NCI-H1417 (cell line): Measurements from ENCODE around the gene AP3D1.
"Not testable (repeated sequence)": the region's sequence is repeated elsewhere in the genome, so short reads cannot be mapped to it uniquely, and the experiment has no call there.

Experiments
- DNase-seq, 3 experiments: peaks; one replicate each; lab custom pipeline; 2025; lab: John Stamatoyannopoulos, UW

AP3D1 gene

GRCh38 chr19:2151339-2152229 lies at the start of gene AP3D1:
TSS of gene AP3D1 (minus strand) at chr19:2151566. CDS start at chr19:2151334, 232 bp downstream.
- DNase-seq: peak; percentile 100

GRCh38 chr19:2200624-2201294 lies 49.4 kb upstream of the AP3D1 start:
- not testable (repeated sequence) for DNase-seq

GRCh38 chr19:2199861-2200623 lies 48.7 kb upstream of the AP3D1 start:
- DNase-seq: no peak

- DNase-seq: peak in 1 of 3 experiments; percentile 6
These were observed 47.8 kb upstream of the AP3D1 start for GRCh38 chr19:2199215-2199614.

GRCh38 chr19:2198317-2198716 lies 47.0 kb upstream of the AP3D1 start:
- no peak for DNase-seq

GRCh38 chr19:2197270-2197669 lies 45.9 kb upstream of the AP3D1 start:
- DNase-seq: no peak

- no peak for DNase-seq
These were observed 44.5 kb upstream of the AP3D1 start for GRCh38 chr19:2195914-2196313.

GRCh38 chr19:2195361-2195760 lies 44.0 kb upstream of the AP3D1 start:
- no peak for DNase-seq

GRCh38 chr19:2194513-2195078 lies 43.2 kb upstream of the AP3D1 start:
- DNase-seq: no peak

- DNase-seq: no peak
These were observed 42.4 kb upstream of the AP3D1 start for GRCh38 chr19:2193807-2194206.

- no peak for DNase-seq
These were observed 41.5 kb upstream of the AP3D1 start for GRCh38 chr19:2192862-2193261.

- peak in 1 of 3 experiments; percentile 14 for DNase-seq
These were observed 40.3 kb upstream of the AP3D1 start for GRCh38 chr19:2191456-2192310.

GRCh38 chr19:2190848-2191455 lies 39.6 kb upstream of the AP3D1 start:
- no peak for DNase-seq

GRCh38 chr19:2189880-2190279 lies 38.5 kb upstream of the AP3D1 start:
- DNase-seq: no peak

GRCh38 chr19:2188708-2189385 lies 37.5 kb upstream of the AP3D1 start:
- DNase-seq: no peak

GRCh38 chr19:2187159-2187558 lies 35.8 kb upstream of the AP3D1 start:
- DNase-seq: no peak

GRCh38 chr19:2186071-2186846 lies 34.9 kb upstream of the AP3D1 start:
- DNase-seq: no peak

- no peak for DNase-seq
These were observed 34.3 kb upstream of the AP3D1 start for GRCh38 chr19:2185734-2186070.

GRCh38 chr19:2184422-2184975 lies 33.1 kb upstream of the AP3D1 start:
- DNase-seq: no peak
